Peyer's patch (tissue), 4 donors: Measurements from ENCODE around the gene ASPM.

Experiments
- CTCF ChIP-seq, 6 experiments: fragments of 450-650 bp in 4 of 6; fragments of 200-600 bp in 2 of 6; sonication (generic) in 1 of 6; IDR thresholded peaks; one replicate each; pipeline ENCODE4 v1.5.1; 2017 to 2019; ENCODE audit warnings: antibody characterized with exemption in 6 of 6, mild to moderate bottlenecking in 3 of 6, moderate library complexity in 1 of 6
- POLR2A ChIP-seq, 2 donors: fragments of 450-650 bp; IDR thresholded peaks; one replicate each; pipeline ENCODE4 v1.5.1; 2017; ENCODE audit warnings: antibody characterized with exemption in 2 of 2, mild to moderate bottlenecking in 2 of 2, moderate library complexity in 2 of 2

- TF ChIP-seq POLR2A (IDR thresholded peaks at IDR 0.05) (no peak), CTCF (IDR thresholded peaks at IDR 0.05) (no peak)
Observed at GRCh38 chr1:197181982-197182381, 35.5 kb upstream of the ASPM start.
